ENCODE results near the gene PTPRN2.
"Not testable (repeated sequence)": the region's sequence is repeated elsewhere in the genome, so short reads cannot be mapped to it uniquely, and the experiment has no call there.

PTPRN2 gene

DNA sequence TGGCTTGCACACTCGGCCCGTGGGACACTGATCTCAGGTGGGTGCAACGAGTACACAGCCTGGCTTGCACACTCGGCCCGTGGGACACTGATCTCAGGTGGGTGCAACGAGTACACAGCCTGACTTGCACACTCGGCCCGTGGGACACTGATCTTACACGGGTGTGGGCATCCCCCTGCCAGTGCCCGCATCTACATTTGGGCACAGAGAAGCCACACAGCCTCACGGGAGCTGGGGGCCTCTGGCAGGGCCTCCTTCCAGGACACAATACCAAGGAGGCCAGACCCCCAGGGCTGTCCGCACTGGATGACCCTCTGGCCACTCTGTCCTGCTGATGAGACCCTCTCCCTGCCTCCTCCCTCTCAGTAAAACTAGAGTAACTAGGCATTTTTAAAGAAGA, 920.4 kb downstream of the PTPRN2 start:
- in situ Hi-C loops (cut with HindIII; ENCODE audit: low sequenced_read_pairs) = no loop called here

DNA sequence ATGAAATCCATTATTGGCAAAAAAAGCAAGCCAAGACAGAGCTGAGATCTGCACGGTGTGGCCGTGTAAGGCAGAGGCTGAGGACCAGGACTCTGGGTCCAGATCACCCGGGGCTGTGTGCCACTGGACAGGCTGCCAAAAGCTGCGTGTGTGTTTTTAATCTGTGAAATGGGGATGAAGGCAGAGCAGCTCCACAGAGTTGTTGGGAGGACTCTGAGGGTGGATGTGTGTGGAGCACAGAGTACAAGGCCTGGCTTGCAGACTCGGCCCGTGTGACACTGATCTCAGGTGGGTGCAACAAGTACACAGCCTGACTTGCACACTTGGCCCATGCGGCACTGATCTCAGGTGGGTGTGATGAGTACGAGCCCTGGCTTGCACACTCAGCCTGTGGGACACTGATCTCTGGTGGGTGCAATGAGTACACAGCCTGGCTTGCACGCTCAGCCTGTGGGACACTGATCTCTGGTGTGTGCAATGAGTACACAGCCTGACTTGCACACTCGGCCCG, 921.0 kb downstream of the PTPRN2 start:
- in situ Hi-C loops (cut with HindIII; ENCODE audit: low sequenced_read_pairs) = no loop called here

DNA sequence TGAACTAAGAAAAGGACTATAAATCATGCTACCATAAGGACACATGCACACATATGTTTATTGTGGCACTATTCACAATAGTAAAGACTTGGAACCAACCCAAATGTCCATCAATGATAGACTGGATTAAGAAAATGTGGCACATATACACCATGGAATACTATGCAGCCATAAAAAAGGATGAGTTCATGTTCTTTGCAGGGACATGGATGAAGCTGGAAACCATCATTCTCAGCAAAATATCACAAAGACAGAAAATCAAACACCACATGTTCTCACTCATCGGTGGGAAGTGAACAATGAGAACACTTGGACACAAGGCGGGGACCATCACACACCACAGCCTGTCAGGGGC, 922.0 kb downstream of the PTPRN2 start:
- in situ Hi-C loops (cut with HindIII; ENCODE audit: low sequenced_read_pairs) = not testable (repeated sequence)

DNA sequence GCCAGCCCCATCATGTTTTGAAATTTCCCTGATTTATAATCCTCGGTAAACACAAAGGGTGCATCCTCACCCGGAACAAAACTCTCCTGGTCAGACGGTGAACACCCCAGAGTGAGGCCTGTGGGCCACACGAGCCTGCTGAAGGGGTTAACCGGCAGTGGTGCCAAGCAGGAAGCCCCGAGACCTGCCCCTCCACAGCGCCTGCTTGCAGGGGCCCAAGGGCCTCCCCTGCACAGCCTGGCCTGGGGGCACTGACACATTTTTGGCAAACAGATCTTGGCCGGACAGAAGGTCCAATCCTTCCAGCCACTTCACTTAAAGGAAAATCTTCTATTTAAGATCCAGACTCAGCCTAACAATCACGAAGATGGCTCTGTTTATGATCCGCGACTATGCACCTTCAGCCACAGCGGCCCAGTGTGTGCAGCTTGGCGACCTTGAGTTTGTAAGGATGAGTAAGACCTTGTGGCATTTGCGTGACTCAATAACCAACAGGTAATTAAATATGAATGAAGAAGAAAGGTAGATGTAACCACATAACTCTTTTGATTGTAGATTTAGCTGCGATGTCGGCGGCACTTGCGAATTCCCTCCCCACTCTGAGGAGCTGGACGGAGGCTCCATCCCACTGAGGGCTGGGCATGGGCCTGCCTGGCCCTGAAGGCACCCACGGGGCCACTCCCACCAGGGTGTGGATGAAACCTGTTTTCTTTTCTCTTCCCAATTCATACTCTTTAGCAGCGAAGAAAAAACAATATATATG, 922.6 kb downstream of the PTPRN2 start:
- in situ Hi-C loops (cut with HindIII; ENCODE audit: low sequenced_read_pairs) = loop anchor here (5.0 kb wide), 1 partner anchor 113 kb away; no protein-coding TSS in a partner anchor

DNA sequence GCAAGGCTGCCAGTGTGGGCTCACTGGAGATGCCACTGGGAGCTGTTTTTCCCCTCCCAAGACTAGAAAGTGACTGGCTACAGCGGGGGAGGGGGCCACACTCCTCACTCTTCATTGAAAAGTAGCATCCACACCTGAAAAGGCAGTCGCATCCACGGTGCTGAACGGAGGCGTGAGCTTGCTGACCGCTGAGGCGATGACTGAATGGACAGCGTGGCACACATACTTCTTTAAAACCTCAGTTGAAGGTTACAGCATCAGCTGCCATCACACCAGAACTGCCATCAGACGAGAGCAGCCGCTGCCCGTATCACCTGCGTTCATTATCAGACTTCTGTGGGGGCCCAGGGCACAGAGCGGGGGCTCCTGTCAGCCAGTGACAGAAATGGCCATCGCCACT, 923.6 kb downstream of the PTPRN2 start:
- in situ Hi-C loops (cut with HindIII; ENCODE audit: low sequenced_read_pairs) = loop anchor here (5.0 kb wide), 1 partner anchor 112 kb away; no protein-coding TSS in a partner anchor

DNA sequence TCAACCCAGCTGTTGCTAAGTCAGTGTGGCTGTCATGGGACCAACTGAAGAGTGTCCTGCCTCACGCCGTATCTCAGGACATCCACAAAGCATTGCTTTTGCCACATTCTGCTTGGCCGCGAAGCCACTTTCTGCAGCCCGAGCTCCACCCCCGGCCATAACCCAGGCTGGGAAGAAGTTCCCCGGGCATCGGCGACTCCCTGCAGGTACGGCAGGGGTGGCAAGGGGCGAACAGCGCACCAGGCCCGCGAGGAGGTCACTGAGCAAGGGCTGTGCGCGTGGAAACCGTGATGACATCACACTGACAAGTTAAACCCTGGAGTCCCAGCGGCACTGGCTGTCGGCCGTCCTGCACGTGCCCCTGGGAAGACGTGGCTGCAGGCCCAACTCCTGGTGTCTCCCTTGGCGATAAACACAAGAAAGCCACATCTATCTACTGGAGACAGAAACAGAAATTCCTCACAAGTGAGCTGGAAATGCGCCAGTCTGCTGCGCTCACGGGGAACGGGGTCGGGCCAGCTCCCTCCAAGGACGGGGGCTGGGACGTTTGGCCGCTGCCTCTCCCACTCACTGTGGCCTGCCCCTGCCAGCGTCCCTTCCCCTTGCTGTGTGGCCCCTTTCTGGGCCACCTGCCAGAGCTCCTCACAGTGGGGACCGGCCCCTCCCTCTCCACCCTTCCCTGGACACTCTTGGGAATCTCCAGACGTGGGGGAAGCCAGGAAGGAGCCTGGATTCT, 924.5 kb downstream of the PTPRN2 start:
- in situ Hi-C loops (cut with HindIII; ENCODE audit: low sequenced_read_pairs) = loop anchor here (5.0 kb wide), 1 partner anchor 111 kb away; no protein-coding TSS in a partner anchor

DNA sequence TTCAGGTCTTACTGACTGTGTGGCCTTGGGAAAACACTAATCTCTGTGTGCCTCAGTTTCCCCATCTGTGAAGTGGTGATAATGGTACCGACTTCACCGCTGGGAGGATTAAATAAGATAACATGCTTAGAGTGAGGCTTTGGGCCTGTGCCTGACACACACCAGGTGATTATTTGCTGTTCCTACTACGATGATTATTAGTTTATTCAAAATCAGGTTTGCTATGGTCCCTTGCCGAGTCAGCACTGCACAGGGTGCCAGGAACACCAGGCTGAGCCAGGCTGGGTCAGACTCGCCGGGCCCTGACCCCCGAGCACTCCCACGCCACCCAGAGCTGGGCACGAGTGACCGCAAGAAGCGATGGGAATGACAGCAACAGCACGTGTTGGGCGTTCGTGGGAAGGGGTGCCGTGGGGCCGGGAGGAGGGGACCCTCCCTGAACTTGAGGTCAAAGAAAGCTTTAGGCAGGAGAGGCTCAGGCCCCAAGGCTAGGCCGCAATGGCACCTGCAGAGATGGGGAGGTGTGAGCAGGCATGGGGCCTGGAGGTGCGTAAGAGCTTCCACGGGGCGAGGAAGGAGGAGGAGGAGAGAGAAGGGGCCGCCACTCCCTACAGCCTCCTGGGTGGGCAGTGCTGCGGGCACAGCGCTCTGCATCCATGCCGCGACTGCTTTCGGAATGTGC, 925.4 kb downstream of the PTPRN2 start:
- in situ Hi-C loops (cut with HindIII; ENCODE audit: low sequenced_read_pairs) = loop anchor here (5.0 kb wide), 1 partner anchor 110 kb away; no protein-coding TSS in a partner anchor

DNA sequence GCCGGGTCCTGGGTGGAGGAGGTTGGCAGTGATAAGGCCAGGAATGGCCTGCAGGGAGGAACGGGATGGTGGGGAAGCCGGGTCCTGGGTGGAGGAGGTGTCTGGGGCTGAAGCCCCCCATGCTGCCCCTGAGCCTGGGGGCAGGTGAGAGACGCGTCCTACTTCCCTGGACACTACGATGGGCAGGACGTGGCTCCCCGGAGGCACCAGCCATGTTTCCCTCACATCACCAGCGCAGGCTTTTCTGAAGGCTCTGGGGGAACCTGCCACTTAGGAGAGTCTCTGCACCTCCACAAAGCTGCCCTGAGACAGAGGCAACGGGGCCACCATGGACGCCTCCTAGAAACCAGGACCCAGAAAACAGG, 926.0 kb downstream of the PTPRN2 start:
- in situ Hi-C loops (cut with HindIII; ENCODE audit: low sequenced_read_pairs) = loop anchor here (5.0 kb wide), 1 partner anchor 109 kb away; no protein-coding TSS in a partner anchor

DNA sequence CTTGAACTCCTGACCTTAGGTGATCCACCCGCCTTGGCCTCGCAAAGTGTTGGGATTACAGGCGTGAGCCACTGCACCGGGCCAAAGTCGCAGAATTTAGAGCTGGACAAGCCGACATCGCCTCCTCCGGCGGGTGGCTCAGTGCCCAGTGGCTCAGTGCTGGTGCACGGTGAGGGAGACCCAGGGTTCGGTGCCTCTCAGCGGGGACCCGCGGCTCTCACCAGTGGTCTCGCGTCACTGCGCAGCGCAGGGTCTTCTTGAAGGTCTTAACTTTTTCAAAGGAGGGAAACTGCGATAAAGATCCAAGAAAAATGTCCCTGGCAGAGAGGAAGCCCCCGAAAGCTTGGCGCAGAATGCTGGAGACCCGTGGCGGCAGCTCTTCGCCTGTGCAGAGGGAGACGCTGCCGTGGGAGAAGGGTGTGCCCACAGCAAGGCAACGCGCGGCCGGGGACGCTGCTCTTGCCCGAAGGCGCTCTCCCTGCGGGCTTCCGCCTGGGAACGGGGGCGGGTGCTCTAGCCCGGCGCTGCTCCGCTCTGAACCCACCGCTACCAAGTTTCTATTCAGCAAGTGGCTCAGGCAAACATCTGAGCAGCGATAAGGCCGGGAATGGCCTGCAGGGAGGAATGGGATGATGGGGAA, 926.5 kb downstream of the PTPRN2 start:
- in situ Hi-C loops (cut with HindIII; ENCODE audit: low sequenced_read_pairs) = loop anchor here (5.0 kb wide), 1 partner anchor 109 kb away; no protein-coding TSS in a partner anchor

DNA sequence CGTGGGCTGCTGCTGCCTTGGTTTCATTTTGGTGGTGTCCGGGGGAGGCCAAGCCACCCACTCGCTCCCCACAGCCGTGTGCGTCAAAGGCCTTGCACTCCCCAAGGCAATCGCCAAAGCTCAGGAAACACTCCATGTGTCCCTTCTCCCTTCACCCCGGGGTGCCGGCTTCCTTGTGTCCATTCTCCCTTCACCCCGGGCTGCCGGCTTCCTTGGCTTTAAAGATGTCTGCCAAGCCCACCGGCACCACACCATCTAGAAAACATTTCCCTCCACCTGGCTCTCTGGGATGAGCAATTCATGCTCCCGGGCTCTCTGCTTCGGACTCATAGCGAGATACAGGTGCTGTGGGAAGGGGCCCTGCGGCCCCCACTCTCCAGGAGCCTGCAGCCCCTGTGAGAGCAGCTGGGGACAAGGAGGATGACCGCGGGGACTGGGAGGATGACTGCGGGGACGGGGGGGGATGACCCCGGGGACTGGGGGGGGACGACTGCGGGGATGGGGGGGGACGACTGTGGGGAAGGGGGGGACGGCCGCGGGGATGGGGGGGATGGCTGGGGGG, 928.7 kb downstream of the PTPRN2 start:
- in situ Hi-C loops (cut with HindIII; ENCODE audit: low sequenced_read_pairs) = no loop called here

DNA sequence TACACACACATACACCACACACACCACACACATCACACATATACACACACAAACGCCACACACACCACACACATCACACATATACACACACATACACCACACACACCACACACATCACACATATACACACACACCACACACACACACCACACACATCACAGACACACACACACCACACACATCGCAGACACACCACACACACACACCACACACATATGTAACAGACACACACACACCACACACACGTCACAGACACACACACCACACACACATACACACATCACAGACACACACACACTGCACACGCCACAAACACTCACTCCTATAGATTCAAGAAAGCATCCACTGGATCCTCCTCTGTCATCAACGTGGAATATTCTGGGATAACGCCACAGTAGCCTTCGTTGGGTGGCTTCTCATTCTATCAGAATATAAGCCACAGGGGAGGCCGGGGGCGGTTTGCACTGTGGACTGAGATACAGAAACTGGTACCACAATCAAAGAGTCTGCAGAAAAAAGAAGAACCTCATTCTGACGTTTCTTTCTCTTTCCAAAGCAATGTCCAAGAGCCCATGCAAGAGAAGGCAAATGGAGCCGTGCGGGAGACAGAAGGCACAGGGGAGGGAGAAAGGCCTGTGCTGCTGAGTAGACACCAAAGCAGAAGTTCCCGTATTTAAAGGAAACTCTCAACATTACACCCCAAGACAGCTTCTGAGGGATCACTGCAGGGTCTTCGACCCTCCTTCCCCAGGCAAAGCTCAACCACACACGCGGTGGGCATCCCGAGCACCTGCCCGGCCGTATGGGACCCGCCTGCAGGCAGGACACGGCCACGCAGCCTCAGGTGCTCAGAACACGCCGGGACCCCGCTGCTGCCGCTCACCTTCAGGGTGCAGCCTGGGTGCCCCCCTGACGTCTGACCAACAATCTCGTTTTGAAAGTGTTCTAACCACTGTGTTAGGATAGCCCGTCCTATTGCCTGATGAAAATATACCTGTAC, 929.6 kb downstream of the PTPRN2 start:
- in situ Hi-C loops (cut with HindIII; ENCODE audit: low sequenced_read_pairs) = no loop called here

DNA sequence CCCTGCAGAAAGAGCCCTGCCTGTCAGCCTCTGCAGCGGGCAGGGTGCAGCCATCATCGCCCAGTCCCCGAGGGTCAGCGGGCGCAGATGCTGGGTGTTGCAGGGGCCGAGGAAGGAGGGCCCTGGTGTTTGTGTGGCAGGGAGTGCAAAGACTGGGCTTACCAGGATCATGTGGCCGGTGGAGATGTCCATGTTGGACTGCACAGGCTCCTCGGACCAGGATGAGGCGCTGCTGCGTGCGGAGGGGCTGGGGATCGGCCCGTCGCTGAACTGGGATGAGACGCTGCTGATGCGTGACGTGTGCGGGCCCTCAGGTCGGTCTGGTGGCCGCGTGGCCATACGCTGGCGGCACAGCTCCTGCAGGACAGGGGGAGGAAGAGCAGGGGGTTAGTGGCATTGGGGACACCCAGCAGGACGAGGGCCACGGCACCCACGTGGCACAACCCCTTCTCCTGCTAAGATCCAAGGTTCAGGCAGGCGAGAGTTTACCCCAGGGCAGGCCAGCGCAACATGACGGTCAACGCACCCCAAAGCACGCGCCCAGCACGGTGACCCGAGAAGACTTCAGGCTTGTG, 931.3 kb downstream of the PTPRN2 start:
- in situ Hi-C loops (cut with HindIII; ENCODE audit: low sequenced_read_pairs) = no loop called here

DNA sequence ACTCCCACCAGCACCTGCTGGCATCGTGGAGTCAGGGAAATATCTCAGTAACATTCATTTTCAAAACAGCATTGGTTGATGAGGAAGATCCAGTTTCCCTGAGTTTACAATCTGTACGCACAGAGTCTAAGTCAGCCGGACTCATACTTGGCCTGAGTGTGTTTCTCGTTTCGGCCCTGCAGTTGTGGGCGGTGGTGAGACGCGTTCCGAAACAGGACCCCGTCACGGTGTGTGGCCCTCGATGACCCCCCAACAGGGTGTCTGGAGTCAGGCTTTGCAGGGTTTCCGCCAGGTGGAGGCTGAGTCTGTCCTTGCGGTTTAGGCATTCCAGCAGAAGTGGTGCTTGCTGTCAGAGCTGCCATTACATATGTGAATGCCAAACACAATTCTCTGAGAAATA, 933.3 kb downstream of the PTPRN2 start:
- in situ Hi-C loops (cut with HindIII; ENCODE audit: low sequenced_read_pairs) = no loop called here

DNA sequence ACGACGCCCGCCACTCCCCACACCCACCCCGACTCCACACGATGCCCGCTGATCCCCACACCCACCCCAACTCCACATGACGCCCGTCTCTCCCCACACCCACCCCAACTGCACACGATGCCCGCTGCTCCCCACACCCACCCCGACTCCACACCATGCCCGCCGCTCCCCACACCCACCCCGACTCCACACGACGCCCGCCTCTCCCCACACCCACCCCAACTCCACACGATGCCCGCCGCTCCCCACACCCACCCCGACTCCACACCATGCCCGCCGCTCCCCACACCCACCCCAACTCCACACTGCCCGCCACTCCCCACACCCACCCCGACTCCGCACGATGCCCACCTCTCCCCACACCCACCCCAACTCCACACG, 933.8 kb downstream of the PTPRN2 start:
- in situ Hi-C loops (cut with HindIII; ENCODE audit: low sequenced_read_pairs) = no loop called here

DNA sequence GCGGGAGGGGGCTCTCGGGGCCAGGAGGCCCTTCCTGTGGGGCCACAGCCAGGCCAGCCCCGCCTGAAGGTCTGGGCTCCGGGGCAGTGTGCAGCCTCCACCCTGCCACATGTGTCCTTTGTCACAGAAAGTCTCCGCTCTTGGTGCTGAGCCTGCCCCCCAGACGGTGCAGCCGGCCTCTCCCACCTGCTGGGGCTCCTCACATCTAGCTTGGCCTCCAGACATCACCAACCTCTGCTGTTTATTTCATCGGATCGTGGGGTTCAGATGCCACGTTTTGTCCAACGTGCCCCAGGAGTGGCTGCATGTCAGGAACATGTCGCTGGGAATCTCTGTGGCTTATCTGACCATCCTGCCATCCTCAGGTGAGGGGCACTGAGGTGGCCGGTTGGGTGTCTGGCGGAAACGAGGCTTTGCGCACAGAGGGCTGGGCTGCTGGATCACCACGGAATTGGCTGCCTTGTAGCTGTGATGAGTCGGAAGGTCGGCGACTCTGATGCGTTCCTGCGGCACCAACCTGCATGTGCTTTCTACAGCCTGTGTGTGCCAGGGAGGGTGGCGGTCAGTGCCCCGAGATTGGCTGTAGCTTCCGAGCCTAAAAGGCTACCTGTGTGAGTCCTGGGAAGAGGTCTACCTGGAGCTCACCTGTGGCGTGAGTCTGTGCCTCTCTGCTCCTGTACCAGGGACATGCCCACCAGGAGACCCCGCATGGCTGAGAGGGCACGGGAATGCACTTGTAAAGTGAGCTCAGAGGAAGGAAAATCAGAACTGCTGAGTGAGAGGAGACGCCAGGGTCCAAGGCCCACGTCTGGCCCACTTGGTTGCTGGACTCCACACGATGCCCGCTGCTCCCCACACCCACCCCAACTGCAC, 934.4 kb downstream of the PTPRN2 start:
- in situ Hi-C loops (cut with HindIII; ENCODE audit: low sequenced_read_pairs) = no loop called here

DNA sequence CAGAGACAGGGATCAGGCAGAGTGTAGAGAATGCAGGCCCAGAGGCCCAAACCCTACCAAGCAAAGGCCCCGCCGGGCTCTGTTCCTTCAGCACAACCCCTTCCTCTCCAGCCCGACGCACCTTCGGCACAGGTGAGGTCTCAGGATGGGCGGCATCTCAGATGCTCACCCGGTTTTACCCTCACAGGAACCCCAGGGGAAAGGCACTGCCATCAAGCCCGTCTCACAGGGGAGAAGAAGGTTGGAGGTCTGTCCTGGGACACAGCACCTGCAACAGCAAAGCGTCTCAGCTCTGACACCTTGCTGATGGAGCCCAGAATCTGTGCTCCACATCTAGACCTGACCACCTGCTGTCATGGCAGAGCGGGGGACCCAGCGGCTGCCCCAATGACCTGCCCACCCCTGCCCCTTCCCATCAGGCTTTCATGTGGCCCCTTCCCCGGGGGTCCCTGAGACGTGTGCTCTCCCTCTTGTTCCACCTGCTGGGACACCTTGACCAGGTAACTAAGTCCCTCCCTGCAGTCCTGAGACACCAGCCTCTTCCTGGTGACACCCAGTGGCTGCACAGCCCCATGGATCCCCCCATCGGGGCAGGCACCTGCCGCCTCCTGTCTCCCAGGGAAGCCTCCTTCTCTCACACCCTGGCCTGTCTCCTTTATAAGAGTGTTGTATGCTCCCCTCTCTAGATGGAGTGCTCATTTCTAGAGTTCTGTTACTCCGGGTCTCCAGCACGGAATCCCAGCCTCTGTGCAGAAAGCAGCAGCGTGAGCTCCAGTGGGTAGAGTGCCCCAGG, 935.3 kb downstream of the PTPRN2 start:
- in situ Hi-C loops (cut with HindIII; ENCODE audit: low sequenced_read_pairs) = no loop called here
